SW480 (cell line): ENCODE data around the gene KCNIP4.

ENCODE experiments used
- DNase-seq: peaks from one replicate; pipeline ENCODE4 v3.0.0-alpha.2; 2016; ENCODE audit warnings: low spot score

The KCNIP4 gene

DNA sequence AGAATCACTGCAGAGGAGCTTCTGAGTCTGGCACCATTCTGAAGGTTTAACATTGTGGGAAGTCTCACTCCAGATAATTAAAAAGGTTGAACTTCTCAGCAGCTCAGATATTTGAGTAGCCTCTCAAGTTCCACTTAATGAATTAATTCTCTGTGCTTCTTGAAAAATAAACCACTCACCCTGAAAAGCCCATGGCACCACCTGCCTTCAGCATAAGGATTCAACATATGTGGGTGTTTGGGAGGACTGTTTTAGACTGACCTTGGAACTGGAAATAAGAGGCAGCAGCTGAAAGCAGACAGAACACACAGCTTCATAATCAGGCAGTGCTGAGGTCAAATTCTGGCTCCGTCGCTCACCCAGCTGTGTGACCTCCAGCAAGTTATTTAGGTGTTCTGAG is 100.6 kb downstream of the KCNIP4 start:
- DNase-seq, result no peak

DNA sequence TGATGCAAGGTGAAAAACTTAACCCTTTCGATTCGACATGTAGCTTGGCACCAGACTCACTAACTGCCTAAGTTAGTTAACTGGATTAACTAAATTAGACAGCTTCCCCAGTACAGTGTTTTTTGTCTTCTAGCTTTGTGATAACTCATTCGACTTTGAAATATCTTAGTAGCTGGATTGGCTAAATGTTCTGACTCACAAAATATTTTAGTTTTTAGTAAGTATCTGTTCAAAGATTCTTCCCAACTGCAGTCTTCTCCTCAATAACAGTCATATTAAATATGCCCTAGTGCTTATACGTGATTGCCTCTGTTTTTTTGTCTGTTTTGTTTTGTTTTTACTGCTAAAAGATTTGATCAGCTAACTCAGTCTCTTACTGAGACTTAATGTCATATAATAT is 102.9 kb downstream of the KCNIP4 start:
- DNase-seq, result no peak

DNA sequence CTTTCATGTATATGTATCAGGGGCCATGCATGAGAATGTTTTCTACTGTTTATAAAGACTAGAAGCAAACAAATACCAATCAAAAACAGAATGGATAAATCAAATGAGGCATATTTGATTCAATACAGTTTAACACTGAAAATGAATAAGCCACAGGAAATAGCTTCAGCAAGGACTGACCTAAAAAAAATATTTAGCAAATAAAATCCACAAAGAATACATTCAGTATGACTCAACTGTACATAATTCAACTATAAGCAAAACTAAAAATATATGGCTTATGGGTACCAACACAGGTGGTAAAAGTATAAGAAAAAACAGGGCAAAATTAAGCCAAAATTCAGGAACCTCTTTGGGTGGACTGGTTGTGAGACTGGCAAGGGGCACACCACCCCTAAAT is 112.9 kb downstream of the KCNIP4 start:
- DNase-seq, result no peak

DNA sequence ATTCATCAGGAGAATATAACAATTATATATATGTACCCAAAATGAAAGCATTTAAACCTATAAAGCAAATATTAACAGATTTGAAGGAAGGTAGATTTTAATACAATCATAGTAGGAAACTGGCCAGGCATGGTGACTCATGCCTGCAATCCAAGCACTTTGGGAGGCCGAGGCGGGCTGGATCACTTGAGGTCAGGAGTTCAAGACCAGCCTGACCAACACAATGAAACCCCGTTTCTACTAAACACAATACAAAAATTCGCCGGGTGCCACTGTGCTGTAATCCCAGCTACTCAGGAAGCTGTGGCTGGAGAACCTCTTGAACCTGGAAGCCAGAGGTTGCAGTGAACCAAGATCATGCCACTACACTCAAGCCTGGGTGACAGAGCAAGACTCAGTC is 118.3 kb downstream of the KCNIP4 start:
- no peak for DNase-seq

DNA sequence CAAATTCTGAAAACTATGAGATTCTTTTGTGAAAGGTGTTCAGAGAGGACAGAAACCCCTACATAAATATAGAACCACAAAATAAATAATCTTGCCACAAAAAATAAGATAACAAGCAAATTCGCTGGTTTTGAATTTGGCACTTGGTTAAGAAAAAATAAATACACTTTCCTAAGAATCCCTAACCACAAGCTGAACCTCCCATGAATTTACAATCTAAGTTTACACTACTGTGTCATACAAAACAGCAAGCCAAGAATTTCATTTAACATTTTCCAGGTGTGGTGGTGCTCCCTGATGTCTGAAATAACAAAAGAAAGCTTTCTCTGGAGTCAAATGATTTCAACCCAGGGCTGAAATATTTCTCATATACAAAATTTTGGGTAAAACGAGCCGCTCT is 121.0 kb downstream of the KCNIP4 start:
- DNase-seq, result no peak

DNA sequence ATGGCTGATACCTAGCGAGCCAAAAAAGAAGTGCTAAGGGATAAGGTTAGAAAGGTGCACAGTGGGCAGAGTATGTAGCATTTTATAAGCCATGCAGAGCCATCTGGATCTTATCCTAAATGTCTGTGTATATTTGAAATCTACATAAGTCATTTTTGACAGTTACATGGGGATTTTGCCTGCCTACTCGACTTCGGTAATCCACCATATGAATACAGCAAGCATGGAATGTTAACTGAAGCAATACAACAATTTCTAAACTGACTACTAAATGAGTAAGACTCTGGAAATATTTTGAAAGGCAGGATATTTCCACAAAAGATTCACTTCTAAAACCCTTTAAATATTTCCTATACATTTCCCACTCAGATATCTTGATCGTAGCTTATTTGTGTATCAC is 122.5 kb downstream of the KCNIP4 start:
- no peak for DNase-seq

DNA sequence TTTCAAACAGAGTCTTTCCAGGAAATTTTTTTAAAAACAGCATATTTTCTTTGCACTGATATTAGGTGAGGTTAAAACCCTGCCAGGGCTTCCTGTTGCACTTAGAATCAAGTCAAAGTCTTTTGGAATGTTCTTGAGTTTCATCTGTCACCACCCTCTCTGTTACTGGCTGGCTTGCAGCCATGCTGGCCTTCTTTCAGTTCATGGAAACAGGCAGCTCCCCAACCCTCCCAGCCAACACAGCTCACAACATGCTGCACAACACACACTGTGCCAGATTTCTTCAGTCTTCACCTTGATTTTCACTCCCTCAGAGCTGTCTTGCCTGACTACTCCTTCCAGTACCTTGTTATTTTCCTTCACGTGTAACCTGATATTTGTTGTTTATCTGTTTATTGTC is 129.5 kb downstream of the KCNIP4 start:
- no peak for DNase-seq

DNA sequence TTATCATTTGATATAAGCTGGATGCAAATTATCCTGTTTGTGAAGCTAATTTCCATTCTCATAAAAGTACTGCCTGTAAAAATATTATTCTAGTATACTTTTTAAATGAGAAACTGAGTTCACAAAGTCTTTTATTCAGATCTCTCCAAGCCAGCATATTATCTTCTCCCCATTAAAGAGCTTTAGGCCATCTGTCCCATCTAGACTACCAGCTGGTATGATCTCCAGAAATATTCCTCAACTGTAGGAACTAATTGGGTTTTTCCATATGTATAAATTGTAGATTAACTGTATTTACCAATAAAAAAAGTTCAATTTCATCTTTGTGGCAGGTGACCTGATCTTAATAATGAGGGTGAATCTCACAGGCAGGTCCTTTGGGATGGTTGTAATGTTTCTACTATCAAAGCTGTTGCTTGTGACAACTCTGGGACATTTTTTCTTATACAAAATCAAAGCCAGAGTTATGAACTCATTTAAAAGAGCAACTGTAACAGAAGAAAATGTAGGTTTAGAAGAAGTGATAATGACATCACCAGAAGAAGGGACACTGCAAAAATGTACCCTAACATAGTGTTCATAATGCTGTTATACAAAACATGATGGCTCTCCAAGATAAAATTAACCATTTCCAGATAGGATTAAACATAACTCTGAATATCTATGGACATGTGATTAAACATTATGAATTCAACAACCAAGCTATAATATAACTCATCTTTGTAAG is 132.8 kb downstream of the KCNIP4 start:
- DNase-seq, result no peak

DNA sequence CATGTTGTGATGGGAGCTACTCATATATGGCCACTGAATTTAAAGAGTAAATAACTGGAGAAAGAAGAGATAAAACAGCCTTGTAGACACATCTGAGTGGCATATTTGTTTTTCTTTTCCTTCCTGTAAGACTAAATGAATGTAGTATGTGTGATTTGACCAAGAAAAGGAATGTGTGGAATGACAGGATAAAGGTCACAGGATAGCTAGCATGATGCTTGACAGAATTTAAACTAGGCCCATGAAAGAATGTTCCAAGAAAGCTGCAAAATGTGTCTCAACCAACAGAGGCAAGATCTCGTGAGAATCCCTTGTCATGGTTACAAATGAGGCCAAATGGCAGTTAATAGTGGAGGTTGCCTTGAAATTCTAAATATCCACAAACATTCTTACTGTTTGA is 137.0 kb downstream of the KCNIP4 start:
- no peak for DNase-seq

DNA sequence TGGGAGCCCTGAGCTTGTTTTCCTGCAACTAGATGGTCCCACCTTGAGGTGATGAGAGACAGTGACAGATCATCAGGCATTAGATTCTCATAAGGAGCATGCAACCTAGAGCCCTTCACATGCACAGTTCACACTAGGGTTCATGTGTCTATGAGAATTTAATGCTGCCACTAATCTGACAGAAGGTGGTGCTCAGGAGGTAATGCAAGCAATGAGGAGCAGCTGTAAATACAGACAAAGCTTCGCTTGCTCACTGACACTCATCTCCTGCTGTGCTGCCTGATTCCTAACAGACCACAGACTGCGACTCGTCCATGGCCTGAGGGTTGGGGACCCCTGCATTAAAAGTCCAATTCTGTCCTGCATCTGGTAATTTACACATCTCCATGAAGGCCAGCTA is 141.6 kb downstream of the KCNIP4 start:
- DNase-seq, result no peak

DNA sequence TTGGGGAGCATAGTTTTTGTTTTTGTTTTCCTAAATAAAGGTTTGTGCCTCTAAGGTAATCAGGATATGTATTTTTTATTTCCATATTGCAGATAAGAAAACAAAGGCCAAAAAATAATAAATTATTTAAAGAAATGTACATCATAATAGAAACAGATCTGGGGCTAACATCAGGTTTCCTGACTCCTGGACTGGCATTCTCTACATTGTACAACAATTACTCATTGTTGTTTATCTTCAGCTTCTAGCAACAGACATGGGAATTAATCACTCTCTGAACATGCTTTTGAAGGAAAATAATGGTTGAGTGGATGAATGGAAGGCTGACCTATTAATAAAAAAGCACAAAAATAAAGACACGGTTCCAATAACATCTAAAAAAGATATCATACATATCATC is 146.2 kb downstream of the KCNIP4 start:
- peak; percentile 12 for DNase-seq

DNA sequence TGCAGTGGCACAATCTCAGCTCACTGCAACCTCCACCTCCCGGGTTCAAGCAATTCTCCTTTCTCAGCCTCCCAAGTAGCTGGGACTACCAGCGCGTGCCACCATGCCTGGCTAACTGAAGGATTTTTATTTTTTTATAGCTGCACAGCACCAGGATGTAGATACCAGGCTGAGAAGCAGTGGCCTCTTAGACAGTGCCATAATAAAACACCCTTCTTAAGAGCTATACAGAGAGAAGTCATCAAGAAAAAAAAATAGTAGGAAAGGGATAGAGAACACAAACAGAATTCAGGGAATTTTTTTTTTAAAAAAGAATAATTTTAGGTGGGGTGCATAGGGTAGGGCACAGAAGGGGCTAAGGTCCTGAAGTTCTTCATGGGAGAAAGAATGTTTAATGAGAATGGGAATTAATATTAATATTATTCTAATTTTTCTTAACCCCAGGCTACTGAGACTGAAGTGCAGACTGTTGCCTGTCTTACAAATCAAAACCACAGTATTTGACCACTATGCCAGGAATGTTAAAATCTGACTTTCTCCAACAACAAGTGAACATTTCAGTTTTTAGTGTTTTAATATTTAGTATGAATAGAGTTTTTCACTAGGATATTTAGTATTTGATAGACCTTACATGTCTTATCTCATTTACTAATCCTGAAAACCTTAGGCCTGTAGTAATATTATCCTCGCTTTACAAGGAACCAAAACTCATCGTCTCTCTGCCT is 146.7 kb downstream of the KCNIP4 start:
- no peak for DNase-seq

DNA sequence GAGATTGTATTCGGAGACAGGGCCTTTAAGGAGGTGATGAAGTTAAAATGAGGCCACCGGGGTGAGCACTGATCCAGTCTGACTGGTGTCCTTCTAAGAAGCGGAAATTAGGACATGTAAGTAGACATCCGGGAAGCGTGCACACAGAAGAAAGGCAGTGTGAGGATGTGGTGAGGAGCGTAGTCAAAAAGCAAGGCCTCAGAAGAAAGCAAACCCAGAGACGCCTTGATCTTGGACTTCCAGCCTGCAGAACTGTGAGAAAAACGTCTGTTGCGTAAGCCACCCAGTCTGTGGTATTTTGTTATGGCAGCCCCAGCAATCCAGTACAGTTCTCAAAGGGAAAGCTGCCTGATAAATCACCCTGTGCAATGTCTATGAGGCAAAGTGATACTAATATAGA is 153.5 kb downstream of the KCNIP4 start:
- DNase-seq, result no peak

DNA sequence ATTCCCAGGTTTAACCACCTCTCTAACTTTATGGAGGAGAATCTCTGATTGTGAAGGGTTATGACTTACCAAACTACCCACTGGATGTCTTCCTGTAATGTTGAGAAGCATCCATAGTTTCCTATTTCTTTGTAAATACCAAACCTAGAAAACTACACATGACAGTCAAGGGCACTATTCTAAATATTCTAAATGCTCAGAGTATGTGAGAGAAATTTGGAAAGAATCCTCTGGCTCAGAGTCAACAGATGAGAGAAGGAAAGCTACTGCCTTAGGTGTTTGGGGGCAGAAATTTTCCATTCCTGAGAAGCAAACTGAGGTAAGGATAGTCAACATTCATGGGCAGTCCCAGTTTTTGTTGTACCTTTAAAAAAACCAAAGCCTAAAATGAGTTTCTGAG is 155.8 kb downstream of the KCNIP4 start:
- DNase-seq, result no peak

DNA sequence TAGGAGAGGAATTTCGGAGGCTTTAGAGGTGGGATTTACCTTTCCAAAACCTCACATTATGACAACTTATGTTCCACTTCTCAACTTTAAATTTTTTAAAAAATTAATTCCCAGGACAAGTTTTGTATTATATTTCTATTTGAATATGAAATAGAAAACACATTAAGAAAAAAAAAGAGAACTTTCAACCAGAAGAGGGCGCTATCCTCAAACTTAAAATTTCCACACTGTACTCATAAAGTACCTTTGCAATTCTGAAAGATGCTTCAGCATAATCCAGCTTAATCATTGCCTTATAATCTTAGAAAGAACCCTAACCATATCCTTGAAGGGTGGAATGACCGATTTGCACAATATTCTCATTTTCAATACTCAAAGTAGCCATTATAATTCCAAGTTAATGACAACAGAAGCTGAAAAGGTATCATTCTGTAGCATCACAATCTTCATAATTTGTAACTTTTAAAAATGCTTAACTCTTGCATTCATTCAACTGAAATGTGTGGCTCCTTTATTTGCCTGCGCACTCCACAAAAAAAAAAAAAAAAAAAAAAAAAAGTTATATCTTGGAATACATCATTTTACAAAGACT is 158.0 kb downstream of the KCNIP4 start:
- peak; percentile 18 for DNase-seq

DNA sequence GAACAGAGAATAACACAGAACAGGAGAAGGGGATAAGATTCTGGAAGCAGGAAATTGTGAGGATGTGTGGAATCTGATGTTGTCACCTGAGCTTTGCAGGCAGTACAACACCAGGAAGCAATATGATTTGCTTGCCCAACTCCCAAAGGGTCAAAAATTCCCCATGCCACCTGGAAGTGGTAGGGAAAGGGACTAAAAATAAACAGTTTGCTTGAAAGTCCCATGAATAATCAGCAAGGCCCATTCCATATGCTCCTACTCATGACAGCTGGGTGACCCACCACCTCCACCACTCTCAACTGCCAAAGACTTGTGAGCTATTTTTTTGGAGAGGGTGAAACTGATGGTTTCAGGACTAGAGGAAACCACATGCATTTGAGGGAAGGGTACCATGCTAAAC is 168.4 kb downstream of the KCNIP4 start:
- no peak for DNase-seq

DNA sequence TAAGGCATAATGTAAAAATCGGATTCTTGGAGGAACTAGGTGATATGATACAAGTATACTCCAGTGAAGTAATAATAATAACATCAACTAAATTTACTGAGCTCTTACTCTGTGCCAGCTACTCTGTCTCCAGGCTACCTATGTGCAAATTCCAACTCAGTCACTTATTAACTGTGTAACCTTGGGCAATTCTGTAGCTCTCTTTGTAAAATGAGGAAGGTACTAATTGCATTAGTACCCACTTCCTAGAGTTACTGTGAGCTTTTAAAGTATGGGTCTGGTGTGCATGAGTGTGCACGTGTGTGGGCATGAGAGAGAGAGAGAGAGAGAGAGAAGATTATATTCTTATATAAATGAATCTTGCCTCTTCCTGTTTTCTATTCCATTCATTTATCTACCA is 169.9 kb downstream of the KCNIP4 start:
- DNase-seq, result no peak

DNA sequence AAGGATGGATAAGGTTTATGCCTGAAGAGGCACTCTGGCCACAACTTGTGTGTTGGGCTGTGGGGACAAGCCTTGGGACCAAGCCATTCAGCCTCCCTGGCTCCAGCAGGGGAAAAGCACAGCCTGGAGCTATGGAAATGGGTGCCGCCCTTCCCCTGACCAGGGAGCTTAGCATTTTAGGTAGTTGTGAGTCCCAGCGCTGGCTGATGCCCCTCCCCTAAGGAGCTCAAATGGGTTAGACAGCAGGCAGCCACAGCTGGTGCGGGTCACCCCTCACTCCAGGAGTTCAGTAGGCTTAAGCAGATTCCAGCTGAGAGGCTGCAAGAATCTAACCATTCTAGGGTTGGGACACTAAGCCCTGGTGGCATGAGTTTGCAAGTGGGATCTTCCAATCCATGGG is 172.9 kb downstream of the KCNIP4 start:
- DNase-seq, result no peak

DNA sequence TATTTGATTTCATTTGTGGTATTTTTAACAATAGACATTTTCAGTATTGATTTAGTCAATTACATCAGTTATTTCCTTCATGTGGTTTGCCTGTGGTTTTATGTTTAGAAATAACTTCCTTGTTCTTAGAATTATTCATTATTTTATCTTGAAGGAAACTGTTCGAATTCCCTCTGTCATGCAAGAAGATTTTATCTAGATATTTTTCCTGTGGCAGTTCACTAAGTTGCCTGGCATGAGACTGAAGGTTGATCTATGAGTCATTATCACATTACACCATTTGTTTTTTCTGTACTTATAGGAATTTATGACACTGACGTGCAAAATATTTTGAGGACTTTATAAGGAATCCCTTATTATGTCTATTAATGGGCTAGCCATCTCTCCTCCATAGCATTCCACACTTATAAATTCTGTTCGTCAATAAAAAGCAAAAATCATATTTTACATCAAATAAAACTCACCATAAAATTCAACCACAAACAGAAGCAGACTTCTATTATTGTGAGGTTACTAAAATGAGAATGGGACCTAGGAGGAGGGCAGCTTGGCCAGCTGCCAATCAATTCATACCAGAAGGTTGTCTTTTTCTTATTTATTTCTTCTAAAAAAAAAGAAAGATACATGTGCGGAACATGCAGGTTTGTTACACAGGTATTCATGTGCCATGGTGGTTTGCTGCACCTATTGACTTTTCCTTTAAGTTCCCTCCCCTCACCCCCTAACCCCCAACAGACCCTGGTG is 179.0 kb downstream of the KCNIP4 start:
- DNase-seq, result peak; percentile 61

DNA sequence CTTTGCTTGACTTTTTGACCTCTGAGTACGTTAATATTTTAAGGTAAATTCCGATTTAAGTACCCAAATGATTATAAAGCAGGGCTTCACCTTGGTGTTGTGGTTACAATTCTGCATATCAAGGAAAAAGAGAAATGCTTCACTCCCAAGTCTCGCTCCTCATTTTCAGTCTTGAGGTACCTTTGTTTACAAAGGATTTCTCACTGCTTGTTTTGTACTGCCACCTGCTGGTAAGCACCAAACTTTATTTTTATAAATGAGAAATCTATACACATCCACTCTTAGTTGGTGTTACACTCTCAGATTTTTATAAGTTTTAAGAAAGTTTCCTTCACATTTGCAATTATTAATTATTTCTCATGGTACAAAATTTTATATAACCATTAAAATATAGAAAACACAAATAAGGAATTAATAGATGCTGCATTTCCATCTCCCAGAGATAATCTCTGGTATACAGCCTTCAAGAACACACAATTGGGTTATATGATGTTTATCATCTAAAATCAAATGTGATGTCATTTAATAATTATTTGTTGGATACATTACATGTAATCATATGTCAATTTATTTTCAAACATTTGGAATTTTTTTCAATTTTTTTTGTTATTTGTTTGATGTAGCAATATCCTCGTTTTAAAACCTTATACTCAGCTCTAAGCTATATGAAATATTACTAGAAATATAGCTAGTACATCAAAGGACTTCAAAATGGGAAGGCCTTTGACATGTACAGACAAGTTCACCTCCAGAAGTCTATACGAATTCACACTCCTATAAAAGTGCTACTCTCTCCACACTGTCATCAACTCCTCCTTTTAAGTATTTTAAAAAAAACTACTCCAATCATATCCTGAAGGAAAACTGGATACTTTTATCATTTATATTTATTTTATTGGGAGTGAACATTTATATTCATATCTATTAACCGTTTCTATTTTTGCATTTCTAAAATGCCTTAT is 179.9 kb downstream of the KCNIP4 start:
- peak; percentile 34 for DNase-seq

DNA sequence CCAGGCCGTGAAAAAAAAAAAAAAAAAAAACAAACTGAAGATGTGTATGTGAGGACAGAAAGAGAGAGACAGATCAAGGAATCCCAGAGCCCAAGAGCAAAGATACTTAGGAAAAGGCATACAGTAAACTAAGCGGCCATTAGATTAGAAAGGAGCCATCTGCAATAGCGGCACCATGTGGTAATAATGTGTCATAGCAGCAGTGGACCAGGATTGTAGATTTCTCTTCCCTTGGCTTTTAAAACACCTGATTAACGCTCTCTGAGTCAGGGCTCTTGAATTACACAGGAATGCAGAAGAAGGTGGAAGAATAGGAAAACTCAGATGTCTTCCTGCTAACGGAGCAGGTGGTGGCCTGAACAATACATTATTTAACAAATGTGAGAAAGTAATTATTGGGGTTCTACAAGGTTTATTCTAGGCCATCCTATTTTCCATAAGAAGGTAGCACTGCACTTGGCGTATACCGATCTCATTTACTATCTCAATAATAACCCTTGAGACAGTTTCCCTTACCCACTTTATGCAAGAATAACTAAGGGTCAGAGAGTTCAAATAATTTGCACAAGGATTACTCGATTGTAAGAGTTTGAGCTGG is 182.7 kb downstream of the KCNIP4 start:
- DNase-seq, result peak; percentile 53
